DND-41 (cell line): Measurements from ENCODE around the gene CRYL1.

Source experiments
- ATAC-seq: fragments of 200-7000 bp; cut with Tn5 transposase; 3 replicates; pipeline ENCODE4 v1.9.1; 2021; ENCODE audit warnings: low read depth; ENCODE audit not compliant: insufficient read depth
- DNase-seq: peaks from one replicate; pipeline ENCODE4 v3.0.0-alpha.2; 2020
- H2AFZ ChIP-seq: 2 replicates; pipeline ENCODE4 v1.6.0; 2012; ENCODE audit warnings: low read depth, low read length
- H3K27ac ChIP-seq: 2 replicates; pipeline ENCODE4 v1.5.1; 2012; ENCODE audit warnings: low read length, inconsistent platforms
- H3K27me3 ChIP-seq: fragments of 200-600 bp; sonication (generic); 2 replicates; pipeline ENCODE4 v1.6.0; 2012; ENCODE audit warnings: low read length, mild to moderate bottlenecking, inconsistent platforms; ENCODE audit not compliant: insufficient read depth, poor library complexity
- H3K36me3 ChIP-seq: 2 replicates; pipeline ENCODE4 v1.5.1; 2012; ENCODE audit warnings: low read length, inconsistent platforms; ENCODE audit not compliant: insufficient read depth
- H3K4me1 ChIP-seq: 2 replicates; pipeline ENCODE4 v1.5.1; 2012; ENCODE audit warnings: mild to moderate bottlenecking, low read length; ENCODE audit not compliant: insufficient read depth
- H3K4me2 ChIP-seq: 2 replicates; pipeline ENCODE4 v1.6.0; 2012; ENCODE audit warnings: mild to moderate bottlenecking, moderate library complexity, low read length, inconsistent platforms; ENCODE audit not compliant: insufficient read depth
- H3K4me3 ChIP-seq, 2 experiments: fragments of 200-600 bp in 1 of 2; shearing (Covaris generic) in 1 of 2; 2 replicates each; pipeline ENCODE4 v1.5.1; 2012 to 2016; ENCODE audit warnings: inconsistent platforms in 2 of 2, low read length in 2 of 2, mild to moderate bottlenecking in 2 of 2, low read depth in 1 of 2, moderate library complexity in 1 of 2
- H3K79me2 ChIP-seq: 2 replicates; pipeline ENCODE4 v1.6.0; 2012; ENCODE audit warnings: low read length, inconsistent platforms; ENCODE audit not compliant: insufficient read depth
- H3K9ac ChIP-seq: 2 replicates; pipeline ENCODE4 v1.6.0; 2012; ENCODE audit warnings: low read depth, mild to moderate bottlenecking, inconsistent platforms, low read length, moderate library complexity
- H3K9me3 ChIP-seq: 2 replicates; pipeline ENCODE4 v1.5.1; 2012; ENCODE audit warnings: low read length, moderate library complexity, mild to moderate bottlenecking, inconsistent platforms; ENCODE audit not compliant: insufficient read depth, severe bottlenecking
- H4K20me1 ChIP-seq: 2 replicates; pipeline ENCODE4 v1.6.0; 2012; ENCODE audit warnings: low read length; ENCODE audit not compliant: insufficient read depth
- EZH2 ChIP-seq: IDR thresholded peaks from 3 replicates; pipeline ENCODE4 v1.6.1; 2012; ENCODE audit warnings: borderline replicate concordance, low read depth, mild to moderate bottlenecking, moderate library complexity, low read length, inconsistent platforms; ENCODE audit not compliant: severe bottlenecking
- TF ChIP-seq, protein P1 (sequence below): IDR thresholded peaks from 2 replicates; pipeline ENCODE4 v1.5.1; 2012; ENCODE audit warnings: borderline replicate concordance, low read length, moderate library complexity, mild to moderate bottlenecking; ENCODE audit not compliant: poor library complexity, severe bottlenecking; ENCODE audit errors: extremely low read depth

Gene CRYL1

DNA sequence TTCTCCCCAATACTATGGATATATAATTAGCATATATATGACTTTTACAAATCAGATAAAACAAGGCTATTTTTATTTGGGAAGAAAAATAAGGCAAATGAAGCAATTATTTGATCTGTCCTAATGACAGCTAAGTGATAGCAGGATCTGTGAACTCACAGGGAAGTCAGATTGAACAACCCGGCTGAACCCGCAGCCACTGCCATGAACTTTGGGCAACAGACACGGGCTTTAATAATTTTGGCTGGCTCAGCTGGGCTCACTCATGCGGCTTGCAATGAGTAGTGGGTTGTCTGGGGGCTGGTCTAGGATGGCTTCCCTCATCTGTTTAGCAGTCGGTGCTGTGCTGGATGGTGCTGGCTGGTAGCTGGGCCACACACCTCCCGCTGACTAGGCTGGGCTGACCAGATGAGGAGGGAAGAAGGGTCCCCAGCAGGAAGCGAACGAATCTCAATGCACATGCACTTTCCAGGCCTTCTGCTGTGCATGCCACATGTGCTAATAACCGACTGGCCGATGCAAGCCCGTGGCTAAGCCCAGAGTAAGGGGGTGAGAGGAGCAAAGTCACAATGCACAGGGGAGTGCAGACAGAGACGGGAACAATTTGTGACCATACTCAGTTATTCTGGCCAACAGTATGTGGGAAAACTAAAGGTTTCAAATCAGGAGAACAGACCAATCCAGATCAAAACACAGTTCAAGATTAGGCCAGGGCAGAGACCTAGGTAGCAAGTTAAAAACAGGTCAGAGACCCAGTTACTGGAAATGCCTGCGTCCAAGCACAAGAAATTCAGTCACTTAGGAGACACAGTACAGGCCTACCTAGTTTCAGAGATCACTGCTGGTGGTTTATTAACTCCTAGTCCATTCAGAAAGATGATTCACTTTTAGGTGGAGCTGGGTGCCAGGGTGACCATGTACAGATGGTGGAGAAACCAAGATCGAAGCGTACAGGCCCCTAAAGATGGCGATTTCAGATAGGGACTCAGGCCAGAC, 22.3 kb downstream of the CRYL1 start:
- Histone ChIP-seq H3K27ac (no peak overlapping the region), H3K9me3 (peaks cover 8% of the 10 kb centered on the region), H3K36me3 (peaks cover 3% of the 10 kb centered on the region; the same call in 1 of the 2 replicates), H4K20me1 (no peaks in the 10 kb centered on the region), H3K79me2 (no peaks in the 10 kb centered on the region), H3K4me2 (no peak overlapping the region), H3K4me1 (no peaks in the 10 kb centered on the region), H3K27me3 (no peaks in the 10 kb centered on the region), H3K9ac (no peak overlapping the region), H2AFZ (no peak overlapping the region), H3K4me3 (no peak overlapping the region)
- ATAC-seq (no peak), DNase-seq (no peak)
- TF ChIP-seq, protein P1, sequence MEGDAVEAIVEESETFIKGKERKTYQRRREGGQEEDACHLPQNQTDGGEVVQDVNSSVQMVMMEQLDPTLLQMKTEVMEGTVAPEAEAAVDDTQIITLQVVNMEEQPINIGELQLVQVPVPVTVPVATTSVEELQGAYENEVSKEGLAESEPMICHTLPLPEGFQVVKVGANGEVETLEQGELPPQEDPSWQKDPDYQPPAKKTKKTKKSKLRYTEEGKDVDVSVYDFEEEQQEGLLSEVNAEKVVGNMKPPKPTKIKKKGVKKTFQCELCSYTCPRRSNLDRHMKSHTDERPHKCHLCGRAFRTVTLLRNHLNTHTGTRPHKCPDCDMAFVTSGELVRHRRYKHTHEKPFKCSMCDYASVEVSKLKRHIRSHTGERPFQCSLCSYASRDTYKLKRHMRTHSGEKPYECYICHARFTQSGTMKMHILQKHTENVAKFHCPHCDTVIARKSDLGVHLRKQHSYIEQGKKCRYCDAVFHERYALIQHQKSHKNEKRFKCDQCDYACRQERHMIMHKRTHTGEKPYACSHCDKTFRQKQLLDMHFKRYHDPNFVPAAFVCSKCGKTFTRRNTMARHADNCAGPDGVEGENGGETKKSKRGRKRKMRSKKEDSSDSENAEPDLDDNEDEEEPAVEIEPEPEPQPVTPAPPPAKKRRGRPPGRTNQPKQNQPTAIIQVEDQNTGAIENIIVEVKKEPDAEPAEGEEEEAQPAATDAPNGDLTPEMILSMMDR, result no peak
- TF ChIP-seq EZH2, result no peak

DNA sequence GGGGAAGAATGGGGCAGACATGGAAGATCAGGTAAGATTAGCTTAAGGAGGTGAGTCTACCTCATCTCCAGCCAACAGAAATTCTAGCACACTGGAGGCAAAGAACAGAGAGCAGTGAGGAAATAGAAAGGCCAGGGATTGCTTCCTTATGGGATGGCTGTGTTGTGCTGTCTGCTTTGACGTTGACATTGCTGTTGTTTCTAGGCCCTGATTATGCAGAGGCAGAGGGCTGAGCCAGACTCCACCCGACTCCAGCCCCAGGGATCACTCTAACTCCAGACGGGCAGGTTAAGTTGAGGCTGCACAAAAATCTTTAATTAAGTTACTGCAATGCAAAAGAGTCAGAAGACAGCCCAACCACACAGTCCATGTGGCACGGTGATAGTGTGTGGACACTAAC, 24.1 kb downstream of the CRYL1 start:
- H4K20me1 ChIP-seq, result no peaks in the 10 kb centered on the region
- H2AFZ ChIP-seq, result no peak overlapping the region

DNA sequence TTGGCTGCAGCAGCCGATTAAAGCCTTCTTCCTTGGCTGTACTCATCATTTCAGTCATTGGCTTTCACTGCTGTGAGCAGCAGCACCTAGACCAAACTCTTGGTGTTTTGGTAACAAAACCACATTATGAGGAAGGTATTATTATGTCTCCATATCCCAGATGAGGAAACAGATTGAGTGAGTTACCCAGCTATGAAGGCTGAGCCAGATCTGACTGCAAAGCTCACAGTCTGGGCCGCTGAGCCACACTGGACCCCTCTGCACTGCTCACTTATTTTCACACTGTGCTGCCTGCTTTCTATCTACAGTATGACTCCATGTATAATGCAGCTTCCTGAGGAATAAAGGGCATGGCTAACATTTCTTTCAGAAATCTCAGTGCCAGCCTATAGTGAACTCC, 24.5 kb downstream of the CRYL1 start:
- Histone ChIP-seq H2AFZ (no peak overlapping the region), H3K27me3 (no peaks in the 10 kb centered on the region), H3K4me2 (no peak overlapping the region), H3K36me3 (peaks cover 3% of the 10 kb centered on the region; the same call in 1 of the 2 replicates), H4K20me1 (no peaks in the 10 kb centered on the region), H3K4me3 (no peak overlapping the region), H3K9ac (no peak overlapping the region), H3K79me2 (no peaks in the 10 kb centered on the region), H3K4me1 (no peaks in the 10 kb centered on the region), H3K9me3 (peaks cover 8% of the 10 kb centered on the region), H3K27ac (no peak overlapping the region)
- DNase-seq (no peak), ATAC-seq (no peak)
- TF ChIP-seq, protein P1, result no peak
- TF ChIP-seq EZH2, result no peak

More for the DNA sequence above, 24.1 kb downstream of the CRYL1 start:
- no peaks in the 10 kb centered on the region for H3K27me3 ChIP-seq
- no peak for ATAC-seq
- no peak overlapping the region for H3K9ac ChIP-seq
- H3K79me2 ChIP-seq, result no peaks in the 10 kb centered on the region
- peaks cover 8% of the 10 kb centered on the region for H3K9me3 ChIP-seq
- H3K4me3 ChIP-seq, result no peak overlapping the region
- no peak overlapping the region for H3K4me2 ChIP-seq
- H3K4me1 ChIP-seq, result no peaks in the 10 kb centered on the region
- no peak for DNase-seq
- TF ChIP-seq, protein P1, result no peak
- no peak for TF ChIP-seq EZH2
- no peak overlapping the region for H3K27ac ChIP-seq
- peaks cover 3% of the 10 kb centered on the region; the same call in 1 of the 2 replicates for H3K36me3 ChIP-seq
